Iris pigment epithelial cell (primary cell): ENCODE measurements around the gene FBXL19.

Experiments
- DNase-seq: peaks from one replicate; pipeline ENCODE4 v3.0.0-alpha.2; 2011; ENCODE audit warnings: low read depth

The FBXL19 gene

GRCh38 chr16:30989469-30990047, 66.2 kb downstream of the FBXL19 start:
- DNase-seq = no peak

- DNase-seq = no peak
Observed at GRCh38 chr16:30990105-30990504, 66.7 kb downstream of the FBXL19 start.

- DNase-seq = no peak
Observed at GRCh38 chr16:30991052-30991451, 67.7 kb downstream of the FBXL19 start.

GRCh38 chr16:30992276-30992780, 69.0 kb downstream of the FBXL19 start:
- DNase-seq = no peak

GRCh38 chr16:30992931-30993816, 69.8 kb downstream of the FBXL19 start:
- DNase-seq = no peak

- DNase-seq = no peak
Observed at GRCh38 chr16:30995927-30996323, 72.6 kb downstream of the FBXL19 start.

GRCh38 chr16:30996324-30996984, 73.1 kb downstream of the FBXL19 start:
- DNase-seq = no peak

GRCh38 chr16:30996985-30997724, 73.8 kb downstream of the FBXL19 start:
- DNase-seq = peak; percentile 79

GRCh38 chr16:30997725-30998711, 74.6 kb downstream of the FBXL19 start:
- DNase-seq = peak; percentile 90
